ENCODE results near the gene FOCAD.

- TF ChIP-seq, protein P1, sequence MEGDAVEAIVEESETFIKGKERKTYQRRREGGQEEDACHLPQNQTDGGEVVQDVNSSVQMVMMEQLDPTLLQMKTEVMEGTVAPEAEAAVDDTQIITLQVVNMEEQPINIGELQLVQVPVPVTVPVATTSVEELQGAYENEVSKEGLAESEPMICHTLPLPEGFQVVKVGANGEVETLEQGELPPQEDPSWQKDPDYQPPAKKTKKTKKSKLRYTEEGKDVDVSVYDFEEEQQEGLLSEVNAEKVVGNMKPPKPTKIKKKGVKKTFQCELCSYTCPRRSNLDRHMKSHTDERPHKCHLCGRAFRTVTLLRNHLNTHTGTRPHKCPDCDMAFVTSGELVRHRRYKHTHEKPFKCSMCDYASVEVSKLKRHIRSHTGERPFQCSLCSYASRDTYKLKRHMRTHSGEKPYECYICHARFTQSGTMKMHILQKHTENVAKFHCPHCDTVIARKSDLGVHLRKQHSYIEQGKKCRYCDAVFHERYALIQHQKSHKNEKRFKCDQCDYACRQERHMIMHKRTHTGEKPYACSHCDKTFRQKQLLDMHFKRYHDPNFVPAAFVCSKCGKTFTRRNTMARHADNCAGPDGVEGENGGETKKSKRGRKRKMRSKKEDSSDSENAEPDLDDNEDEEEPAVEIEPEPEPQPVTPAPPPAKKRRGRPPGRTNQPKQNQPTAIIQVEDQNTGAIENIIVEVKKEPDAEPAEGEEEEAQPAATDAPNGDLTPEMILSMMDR (IDR thresholded peaks at IDR 0.05): no peak
- TF ChIP-seq POLR2A (IDR thresholded peaks at IDR 0.05): no peak
Measured at GRCh38 chr9:20872340-20872977, 188.4 kb downstream of the FOCAD start.
